GM21526 (cell line): Measurements from ENCODE around the gene USP46.

Experiments used
- ATAC-seq: cut with Tn5 transposase; IDR thresholded peaks from one replicate; pipeline ENCODE4 v1.9.1; 2021; ENCODE audit warnings: moderate library complexity; ENCODE audit not compliant: unreplicated experiment, low FRiP score

The USP46 gene

DNA sequence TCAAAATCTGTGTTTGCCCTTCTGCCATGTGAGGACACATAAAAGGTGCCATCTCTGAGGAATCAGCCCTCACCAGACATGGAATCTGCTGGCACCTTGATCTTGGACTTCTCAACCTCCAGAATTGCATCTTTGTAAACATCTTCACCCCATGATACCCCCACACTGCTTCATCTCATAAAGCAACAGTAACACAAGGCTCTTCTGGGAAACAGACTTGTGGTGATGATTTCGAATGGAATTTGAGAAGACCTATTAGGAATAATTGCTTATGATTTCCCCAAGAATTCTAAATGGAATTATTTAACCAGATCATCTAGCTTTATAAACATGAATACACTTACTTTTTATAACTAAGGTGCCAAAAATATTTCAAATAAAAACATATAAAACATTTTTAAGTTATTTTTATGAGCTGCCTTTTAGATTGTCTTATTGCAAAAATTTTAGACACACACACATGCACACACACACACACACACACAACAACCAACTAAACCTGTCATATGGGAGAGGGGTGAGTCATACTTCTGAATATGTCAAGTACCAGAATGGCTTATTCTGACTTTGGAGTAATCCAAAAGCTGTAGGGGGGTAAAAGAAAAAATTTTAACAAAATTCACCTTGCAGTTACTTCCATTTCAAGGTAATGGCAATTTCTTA lies 82.0 kb downstream of the USP46 start:
- ATAC-seq, result no peak

GRCh38 chr4:52576326-52576725 lies 82.8 kb downstream of the USP46 start:
- no peak for ATAC-seq

- ATAC-seq, result no peak
These were observed 83.7 kb downstream of the USP46 start for GRCh38 chr4:52575406-52575805.

- no peak for ATAC-seq
These were observed 85.1 kb downstream of the USP46 start for GRCh38 chr4:52574036-52574435.

DNA sequence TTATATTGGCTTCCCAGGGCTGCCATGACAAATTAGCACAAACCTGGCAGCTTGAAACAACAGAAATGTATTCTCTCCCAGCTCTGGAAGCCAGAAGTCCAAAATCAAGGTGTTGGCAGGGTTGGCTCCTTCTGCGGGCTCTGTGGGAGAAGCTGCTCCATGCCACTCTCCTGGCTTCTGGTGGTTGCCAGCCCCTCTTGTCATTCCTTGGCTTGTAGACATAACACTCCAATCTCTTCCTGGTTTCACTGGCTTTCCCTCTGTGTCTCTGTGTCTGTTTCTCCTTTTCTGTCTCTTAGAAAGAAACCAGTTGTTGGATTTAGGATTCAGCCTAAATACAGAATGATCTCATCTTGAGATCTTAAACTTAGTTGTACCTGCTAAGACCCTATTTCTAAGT lies 85.5 kb downstream of the USP46 start:
- ATAC-seq, result no peak

DNA sequence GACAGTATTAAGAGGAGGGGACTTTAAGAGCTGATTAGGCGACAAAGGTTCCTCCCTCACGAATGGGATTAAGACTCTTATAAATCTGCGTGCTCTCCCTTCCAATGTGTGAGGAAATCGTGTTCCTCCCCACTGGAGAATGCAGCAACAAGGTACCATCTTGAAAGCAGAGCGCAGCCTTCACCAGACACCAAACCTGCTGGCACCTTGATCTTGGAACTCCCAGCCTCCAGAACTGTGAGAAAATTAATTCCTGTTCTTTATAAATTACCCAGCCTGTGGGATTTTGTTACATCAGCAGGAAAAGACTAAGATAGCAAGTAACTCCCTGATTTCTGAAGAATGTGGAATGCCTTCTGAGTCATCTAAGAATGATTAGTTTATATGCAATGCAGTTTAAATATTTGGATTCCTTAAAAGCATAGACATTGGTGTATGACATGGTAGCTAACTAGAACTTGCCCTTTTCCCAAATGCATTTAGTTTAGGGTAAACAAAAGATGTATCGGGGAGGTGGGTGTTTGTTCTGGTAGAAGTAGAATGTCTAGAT lies 86.1 kb downstream of the USP46 start:
- ATAC-seq, result no peak

DNA sequence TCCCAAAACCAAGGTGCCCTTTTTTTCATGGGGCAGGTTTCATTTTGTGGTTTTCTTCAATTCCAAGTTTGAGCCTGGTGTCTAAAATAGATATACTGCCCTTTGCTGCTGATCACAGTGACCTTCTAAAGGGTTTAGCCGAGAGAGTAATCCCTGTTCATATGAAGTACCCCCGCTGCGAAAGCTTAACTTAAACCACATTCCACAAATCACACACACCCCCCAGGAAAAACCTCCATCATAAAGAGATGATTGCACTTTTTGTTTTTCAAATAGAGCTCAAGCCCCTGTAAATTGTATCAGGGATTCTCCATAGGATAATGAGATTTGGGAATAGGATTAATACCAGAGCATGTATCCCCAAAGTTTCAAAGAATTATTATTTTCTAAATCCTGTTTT lies 90.8 kb downstream of the USP46 start:
- no peak for ATAC-seq

DNA sequence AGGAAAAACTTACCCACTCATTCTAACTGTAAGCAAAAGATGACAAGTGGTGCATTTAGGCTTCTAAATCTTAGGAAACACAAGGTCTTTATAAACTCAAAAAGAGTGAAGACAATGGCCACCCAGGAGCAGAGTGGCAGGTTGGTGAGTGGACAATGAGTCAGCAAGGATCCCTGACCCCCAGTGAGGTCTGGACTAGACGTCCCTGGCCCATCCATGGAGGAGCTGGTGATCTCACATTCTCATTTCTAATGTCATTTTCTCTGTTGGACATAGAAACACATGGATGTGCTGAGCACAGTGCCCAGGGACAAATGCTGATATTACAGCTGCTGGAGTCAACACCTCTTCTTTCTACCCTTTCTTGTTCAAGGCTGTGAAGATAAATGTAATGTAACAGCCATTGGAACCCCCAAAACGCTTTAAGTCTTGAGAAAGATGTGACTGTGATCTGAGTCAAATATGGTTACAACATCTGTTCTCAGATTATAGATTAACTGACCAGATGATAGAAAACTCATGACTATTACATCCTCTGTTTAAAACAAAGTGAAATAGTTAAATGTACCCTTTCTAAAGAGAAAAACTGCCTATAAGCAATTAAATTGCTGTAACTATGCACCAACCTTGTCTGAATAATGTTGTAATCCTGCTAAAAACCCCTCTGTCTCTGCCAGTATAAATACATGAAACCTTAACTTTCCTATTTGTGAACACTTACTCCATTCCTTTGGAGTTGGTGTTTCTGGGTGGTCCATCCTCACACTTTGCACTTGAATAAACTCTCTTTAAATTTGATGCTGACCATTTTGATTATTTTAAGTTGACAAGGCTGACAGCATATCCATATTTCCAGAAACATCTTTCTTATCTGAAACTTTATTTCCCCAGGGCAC lies 92.7 kb downstream of the USP46 start:
- no peak for ATAC-seq

GRCh38 chr4:52560844-52561280 lies 98.2 kb downstream of the USP46 start:
- ATAC-seq, result no peak

DNA sequence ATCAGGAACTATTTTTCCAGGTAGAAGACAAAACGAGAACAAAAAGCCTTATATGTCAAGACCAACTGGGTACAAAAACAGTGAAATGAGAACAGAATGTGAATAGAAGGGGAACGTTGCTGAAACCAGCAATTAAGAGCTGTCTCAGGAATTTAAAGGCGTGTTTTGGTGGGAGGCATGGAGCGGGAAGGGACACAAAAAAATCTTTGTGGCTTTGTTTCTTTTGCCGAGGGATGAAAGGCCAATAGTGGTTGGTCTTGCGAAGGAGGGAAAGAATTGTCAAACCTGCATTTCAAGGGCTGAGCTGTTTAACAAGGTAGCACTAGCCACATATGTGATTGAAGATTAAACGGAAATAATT lies 103.8 kb downstream of the USP46 start:
- ATAC-seq, result no peak

- ATAC-seq, result no peak
These were observed 104.3 kb downstream of the USP46 start for GRCh38 chr4:52554612-52555355.

DNA sequence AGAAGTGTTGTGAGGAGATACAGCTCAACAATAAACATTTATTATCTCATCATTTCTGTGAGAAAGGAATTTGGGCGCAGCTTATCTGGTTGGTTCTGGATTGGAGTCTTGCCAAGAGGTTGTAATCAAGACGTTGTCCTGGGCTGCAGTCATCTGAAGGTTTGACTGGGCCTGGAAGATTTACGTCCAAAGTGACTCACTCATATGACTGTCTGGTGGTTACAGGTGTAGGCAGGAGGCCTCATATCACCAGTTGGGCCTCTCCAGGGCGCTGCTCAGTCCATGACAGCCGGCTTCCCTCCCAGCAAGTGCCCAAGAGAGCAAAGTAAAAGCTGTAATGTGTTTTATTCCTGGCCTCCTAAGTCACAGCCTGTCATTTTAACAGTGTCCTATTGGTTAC lies 106.3 kb downstream of the USP46 start:
- ATAC-seq, result no peak

DNA sequence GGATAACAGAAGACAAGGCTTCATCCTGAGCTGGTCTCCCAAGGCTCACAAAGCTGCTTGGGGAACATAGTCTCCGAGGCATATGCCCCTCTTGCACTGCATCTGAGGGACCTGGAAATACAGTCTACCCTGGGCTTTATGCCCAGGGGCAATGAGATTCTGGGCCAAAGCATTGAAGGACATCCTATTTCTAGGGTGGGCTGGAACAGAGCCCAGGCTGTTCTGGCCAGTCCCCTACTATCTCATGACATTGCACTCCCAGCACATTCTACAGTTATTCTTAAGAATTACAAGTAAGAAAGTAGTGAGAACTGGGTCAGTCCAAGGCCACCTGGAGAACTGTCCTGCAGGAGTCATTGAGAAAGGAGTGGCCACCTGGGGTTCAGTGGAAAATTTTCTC lies 107.6 kb downstream of the USP46 start:
- no peak for ATAC-seq

DNA sequence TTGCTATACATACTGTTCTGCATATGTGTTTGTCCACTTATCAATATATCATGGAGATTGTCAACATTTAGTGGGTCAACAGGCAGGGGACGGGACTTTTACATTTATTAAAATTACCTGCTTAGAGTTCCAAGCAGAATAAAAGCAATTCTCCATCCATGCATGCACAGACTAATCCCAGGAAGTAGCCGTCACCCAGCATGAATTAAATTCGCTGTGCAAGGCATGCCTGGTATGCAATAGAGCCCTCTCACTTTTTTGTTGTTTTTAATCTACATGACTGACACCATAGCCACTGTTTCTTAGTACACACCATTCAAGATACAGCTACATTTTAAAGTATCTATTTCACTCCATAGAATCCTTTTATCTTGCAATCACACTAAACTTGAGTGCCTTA lies 108.9 kb downstream of the USP46 start:
- no peak for ATAC-seq

GRCh38 chr4:52548818-52549570 lies 110.1 kb downstream of the USP46 start:
- no peak for ATAC-seq

DNA sequence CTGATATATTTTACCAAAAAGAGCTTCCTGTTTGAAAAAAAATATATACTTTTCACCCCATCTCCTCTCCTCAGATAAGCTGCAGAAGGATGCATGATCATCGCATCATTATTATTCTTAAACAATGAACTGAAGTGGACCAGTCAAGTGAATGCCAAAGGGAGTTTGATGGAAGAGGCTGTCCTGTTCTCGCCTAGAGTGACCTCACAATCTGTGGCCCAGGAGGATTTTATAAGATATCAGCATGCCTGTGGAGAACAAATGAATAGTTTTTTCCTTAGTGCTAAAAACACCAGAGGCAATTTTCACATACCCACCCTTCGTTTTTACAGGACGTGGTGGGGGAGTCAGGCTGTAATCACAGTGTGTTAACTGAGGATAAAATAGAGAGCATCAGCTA lies 112.7 kb downstream of the USP46 start:
- ATAC-seq, result no peak

DNA sequence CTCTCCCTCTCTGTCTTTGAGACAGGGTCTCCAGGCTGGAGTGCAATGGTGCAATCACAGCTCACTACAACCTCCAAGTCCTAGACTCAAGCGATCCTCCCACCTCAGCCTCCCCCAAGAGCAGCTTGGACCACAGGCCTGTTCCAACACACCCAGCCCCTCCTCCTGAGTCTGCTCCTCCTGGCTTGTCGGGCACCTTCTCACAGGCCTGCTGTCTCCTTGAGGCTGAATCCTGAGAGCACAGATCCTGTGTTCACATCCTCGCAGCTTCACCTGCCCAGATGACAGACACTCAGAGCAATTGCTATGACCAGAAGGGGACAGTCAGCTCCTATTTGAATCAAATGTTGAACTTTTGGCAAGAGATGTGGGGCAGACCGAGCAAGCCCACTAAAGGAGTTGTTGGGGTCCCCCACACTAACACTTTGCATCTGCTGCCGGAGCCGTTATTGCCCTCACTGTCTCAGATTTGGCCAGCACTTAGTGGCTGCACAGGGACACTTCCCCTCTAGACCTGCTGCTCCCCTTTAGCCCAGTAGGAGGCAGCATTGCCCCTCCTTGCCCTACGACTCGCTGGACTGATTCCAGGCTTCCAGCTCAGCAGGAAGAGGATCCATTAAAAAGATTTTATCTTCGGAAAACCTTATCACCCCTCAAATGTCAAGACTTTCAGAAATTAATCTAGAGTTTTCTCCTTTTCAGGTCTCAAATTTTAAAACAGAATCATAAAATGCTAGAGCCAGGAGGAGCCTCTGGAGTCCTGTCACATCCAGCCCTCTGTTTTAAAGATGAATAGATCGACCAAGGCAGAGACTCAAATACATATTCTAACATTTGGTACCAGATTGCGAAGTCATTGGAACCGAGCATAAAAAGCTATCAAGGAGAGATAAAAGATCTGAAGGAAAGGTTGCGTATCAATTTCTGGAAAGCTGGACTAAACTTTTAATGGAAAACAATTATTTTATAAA lies 113.7 kb downstream of the USP46 start:
- no peak for ATAC-seq
